Measurements from ENCODE around the gene APPL1. TPM values are rescaled to one million over a fixed set of nuclear protein-coding genes. Genes with fewer than 3 reads are reported as not detected.
"Not testable (repeated sequence)": the region's sequence is repeated elsewhere in the genome, so short reads cannot be mapped to it uniquely, and the experiment has no call there.

APPL1 gene
- total and polyA plus RNA-seq, 2 experiments from 2014 or later = 35.6 to 55.8 TPM

DNA sequence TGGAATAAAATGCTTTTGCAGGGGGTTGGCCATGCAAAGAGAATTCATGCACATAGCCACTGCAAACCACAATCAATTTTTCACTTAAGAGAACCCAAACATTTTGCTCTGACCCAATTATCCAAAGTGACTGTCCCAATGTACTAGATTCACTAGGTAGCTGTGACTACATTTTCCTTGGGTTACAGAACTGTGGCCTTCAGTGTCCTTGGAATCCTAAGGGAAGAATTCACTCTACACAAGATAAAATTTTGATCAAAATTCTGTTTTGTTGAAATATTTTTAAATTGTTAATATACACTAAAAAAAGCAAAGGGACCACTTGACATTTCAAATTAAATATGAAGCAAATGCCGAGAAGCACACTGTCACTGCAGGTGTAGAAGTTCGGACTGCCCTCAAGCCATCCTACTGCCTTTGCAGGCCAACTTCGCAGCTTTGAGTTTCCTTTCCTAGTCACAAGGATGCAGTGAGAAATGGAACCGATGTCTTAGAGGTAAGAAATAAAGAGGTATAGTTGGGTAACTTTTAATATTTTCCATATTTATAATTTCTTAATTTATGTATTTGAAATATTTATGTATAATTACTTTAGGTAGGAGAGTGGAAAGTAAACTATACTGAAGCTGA, 65.5 kb downstream of the APPL1 start:
- Histone ChIP-seq H3K79me2 (ENCODE audit: insufficient read depth) (no peaks in the 10 kb centered on the region), H3K27ac (no peak overlapping the region), H3K9me3 (ENCODE audit: low read depth) (no peaks in the 10 kb centered on the region), H3K36me3 (ENCODE audit: low read depth) (no peaks in the 10 kb centered on the region), H3F3A (ENCODE audit: insufficient read depth) (no peaks in the 10 kb centered on the region), H3K9me2 (ENCODE audit: insufficient read depth) (no peaks in the 10 kb centered on the region), H3K4me2 (ENCODE audit: unreplicated experiment) (no peak overlapping the region), H4K20me1 (ENCODE audit: insufficient read depth) (no peaks in the 10 kb centered on the region), H3K9ac (no peak overlapping the region), H2AFZ (no peak overlapping the region), H3K27me3 (replicated peaks; ENCODE audit: insufficient read depth) (no peaks in the 10 kb centered on the region), H3K4me3 (no peak overlapping the region), H3K4me1 (ENCODE audit: insufficient read depth) (no peaks in the 10 kb centered on the region)
- no peak for DNase-seq
- WGBS, 2 experiments (ENCODE audit: low coverage in 1 of 2, low lambda C conversion rate in 2 of 2, missing lambda C conversion rate in 2 of 2) = 83 to 86% methylated on average over 4 of the region's 4 CpGs
- no peak for TF ChIP-seq EZH2phosphoT487 (IDR thresholded peaks at IDR 0.05; ENCODE audit: insufficient read depth, low read depth)
- no peak for TF ChIP-seq EZH2 (IDR thresholded peaks at IDR 0.05; ENCODE audit: insufficient read depth, poor library complexity, severe bottlenecking)
- in situ Hi-C loops (cut with MboI) = no loop called here

DNA sequence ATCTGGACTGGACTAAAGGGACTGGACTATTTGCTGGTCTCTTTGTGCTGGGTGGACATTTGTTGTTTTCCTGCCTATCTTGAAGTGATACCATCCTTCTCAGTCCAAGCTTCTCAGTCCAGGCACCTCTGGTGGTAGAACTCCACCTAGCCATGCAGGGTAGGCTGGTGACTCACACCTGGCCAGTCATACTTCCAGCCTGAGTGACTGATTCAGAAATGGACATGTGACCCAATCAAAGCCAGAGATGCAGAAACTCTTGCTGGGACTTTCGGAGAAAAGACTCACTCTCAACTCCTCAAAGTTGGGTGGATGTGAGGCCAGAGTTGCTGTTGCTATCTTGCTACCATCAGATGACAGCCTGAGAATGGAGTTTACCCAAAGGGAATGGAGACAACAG, 70.5 kb downstream of the APPL1 start:
- in situ Hi-C loops (cut with MboI) = no loop called here
- no peaks in the 10 kb centered on the region for H3K4me1 ChIP-seq (ENCODE audit: insufficient read depth)
- H3K9me3 ChIP-seq (ENCODE audit: low read depth) = no peaks in the 10 kb centered on the region
- no peak overlapping the region for H3K9ac ChIP-seq
- DNase-seq = peak; percentile 63
- no peaks in the 10 kb centered on the region for H3F3A ChIP-seq (ENCODE audit: insufficient read depth)
- H3K4me2 ChIP-seq (ENCODE audit: unreplicated experiment) = no peak overlapping the region
- no peaks in the 10 kb centered on the region for H3K27me3 ChIP-seq (replicated peaks; ENCODE audit: insufficient read depth)
- no peaks in the 10 kb centered on the region for H4K20me1 ChIP-seq (ENCODE audit: insufficient read depth)
- no peaks in the 10 kb centered on the region for H3K79me2 ChIP-seq (ENCODE audit: insufficient read depth)
- no peaks in the 10 kb centered on the region for H3K9me2 ChIP-seq (ENCODE audit: insufficient read depth)
- TF ChIP-seq EZH2phosphoT487 (IDR thresholded peaks at IDR 0.05; ENCODE audit: insufficient read depth, low read depth) (no peak), EZH2 (IDR thresholded peaks at IDR 0.05; ENCODE audit: insufficient read depth, poor library complexity, severe bottlenecking) (no peak)
- 85 to 100% methylated on average over 1 of the region's 1 CpG for WGBS, 2 experiments (ENCODE audit: low coverage in 1 of 2, low lambda C conversion rate in 2 of 2, missing lambda C conversion rate in 2 of 2)
- H3K36me3 ChIP-seq (ENCODE audit: low read depth) = no peaks in the 10 kb centered on the region
- H2AFZ ChIP-seq = no peak overlapping the region
- H3K27ac ChIP-seq = no peak overlapping the region
- H3K4me3 ChIP-seq = no peak overlapping the region

DNA sequence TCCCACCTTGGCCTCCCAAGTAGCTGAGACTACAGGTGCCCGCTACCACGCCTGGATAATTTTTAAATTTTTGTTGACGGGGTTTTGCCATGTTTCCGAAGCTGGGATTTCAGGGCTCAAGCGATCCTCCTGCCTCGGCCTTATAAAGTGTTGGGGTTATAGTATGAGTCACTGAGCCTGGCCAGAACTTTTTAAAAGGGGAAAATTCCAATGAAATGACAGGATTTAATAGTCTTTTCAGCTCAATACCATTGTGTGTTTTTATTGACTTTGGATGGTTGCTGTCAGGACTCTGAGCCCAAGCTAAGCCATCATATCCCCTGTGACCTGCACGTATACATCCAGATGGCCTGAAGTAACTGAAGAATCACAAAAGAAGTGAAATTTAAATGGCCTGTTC, 76.0 kb downstream of the APPL1 start:
- H3K27me3 ChIP-seq (replicated peaks; ENCODE audit: insufficient read depth); H2AFZ ChIP-seq; H3K79me2 ChIP-seq (ENCODE audit: insufficient read depth); H3K4me2 ChIP-seq (ENCODE audit: unreplicated experiment); H3F3A ChIP-seq (ENCODE audit: insufficient read depth); H4K20me1 ChIP-seq (ENCODE audit: insufficient read depth); in situ Hi-C loops (cut with MboI); H3K4me1 ChIP-seq (ENCODE audit: insufficient read depth); H3K27ac ChIP-seq; H3K36me3 ChIP-seq (ENCODE audit: low read depth); H3K9me2 ChIP-seq (ENCODE audit: insufficient read depth); H3K9ac ChIP-seq; H3K9me3 ChIP-seq (ENCODE audit: low read depth); H3K4me3 ChIP-seq: not testable (repeated sequence)
- DNase-seq = peak; percentile 26
- WGBS, 2 experiments (ENCODE audit: low coverage in 1 of 2, low lambda C conversion rate in 2 of 2, missing lambda C conversion rate in 2 of 2) = 84 to 88% methylated on average over 7 of the region's 7 CpGs

DNA sequence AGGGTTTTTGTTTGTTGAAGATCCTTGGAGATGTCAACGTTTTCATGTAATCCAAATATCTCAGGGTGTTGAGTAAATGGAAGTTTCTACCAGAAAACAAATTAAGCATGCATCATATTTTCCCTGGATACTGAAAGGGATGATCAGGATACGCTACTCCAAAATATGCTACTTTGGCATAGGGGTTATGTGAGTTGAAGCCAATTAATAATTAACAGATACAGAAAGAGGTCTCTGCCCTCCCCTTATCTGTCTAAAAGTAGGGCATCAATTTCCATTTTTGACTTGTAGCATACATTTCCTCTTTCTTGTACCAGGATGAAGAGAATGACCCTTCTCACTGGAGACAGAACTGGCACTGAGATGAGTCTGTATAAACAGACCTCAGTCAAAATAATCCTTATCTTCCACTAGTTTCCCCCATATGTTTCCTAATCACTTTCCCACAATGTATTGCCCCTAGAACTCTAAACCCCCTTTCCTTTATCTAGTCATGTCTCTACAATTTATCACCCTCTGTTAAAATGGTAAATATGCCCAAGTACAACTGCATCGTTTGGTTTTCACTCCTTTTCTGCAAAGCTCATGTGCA, 82.3 kb downstream of the APPL1 start:
- H3K9ac ChIP-seq = no peak overlapping the region
- H2AFZ ChIP-seq = no peak overlapping the region
- TF ChIP-seq EZH2phosphoT487 (IDR thresholded peaks at IDR 0.05; ENCODE audit: insufficient read depth, low read depth) (no peak), EZH2 (IDR thresholded peaks at IDR 0.05; ENCODE audit: insufficient read depth, poor library complexity, severe bottlenecking) (no peak)
- no peaks in the 10 kb centered on the region for H3K79me2 ChIP-seq (ENCODE audit: insufficient read depth)
- no peaks in the 10 kb centered on the region for H3K36me3 ChIP-seq (ENCODE audit: low read depth)
- no peaks in the 10 kb centered on the region for H4K20me1 ChIP-seq (ENCODE audit: insufficient read depth)
- no peak overlapping the region for H3K4me2 ChIP-seq (ENCODE audit: unreplicated experiment)
- DNase-seq = no peak
- WGBS, 2 experiments (ENCODE audit: low coverage in 1 of 2, low lambda C conversion rate in 2 of 2, missing lambda C conversion rate in 2 of 2) = 44 to 48% methylated on average over 3 of the region's 3 CpGs
- H3K27ac ChIP-seq = no peak overlapping the region
- H3K9me3 ChIP-seq (ENCODE audit: low read depth) = no peaks in the 10 kb centered on the region
- H3K9me2 ChIP-seq (ENCODE audit: insufficient read depth) = no peaks in the 10 kb centered on the region
- no peak overlapping the region for H3K4me3 ChIP-seq
- in situ Hi-C loops (cut with MboI) = no loop called here
- no peaks in the 10 kb centered on the region for H3K4me1 ChIP-seq (ENCODE audit: insufficient read depth)
- no peaks in the 10 kb centered on the region for H3K27me3 ChIP-seq (replicated peaks; ENCODE audit: insufficient read depth)
- no peaks in the 10 kb centered on the region for H3F3A ChIP-seq (ENCODE audit: insufficient read depth)
